SU-DHL-6 (cell line): ENCODE measurements around the gene LYZL6.

ENCODE experiments used
- H2AFZ ChIP-seq: fragments of 200-600 bp; sonication (generic); 2 replicates; pipeline ENCODE4 v1.6.1; 2014; ENCODE audit warnings: low read depth, mild to moderate bottlenecking, moderate library complexity, mixed read lengths, antibody characterized with exemption, low read length; ENCODE audit not compliant: severe bottlenecking
- H3F3A ChIP-seq: fragments of 200-600 bp; shearing (Covaris generic); 2 replicates; pipeline ENCODE4 v1.6.0; 2016; ENCODE audit warnings: antibody characterized with exemption, mild to moderate bottlenecking; ENCODE audit not compliant: insufficient read depth
- H3K27ac ChIP-seq: fragments of 200-600 bp; sonication (generic); 2 replicates; pipeline ENCODE4 v1.5.1; 2016; ENCODE audit warnings: low read depth, mild to moderate bottlenecking, low read length, moderate library complexity, mixed read lengths
- H3K27me3 ChIP-seq: fragments of 200-600 bp; sonication (generic), shearing (Covaris generic); 2 replicates; pipeline ENCODE4 v1.6.0; 2014; ENCODE audit warnings: mild to moderate bottlenecking, low read length
- H3K36me3 ChIP-seq: fragments of 200-600 bp; sonication (generic); 2 replicates; pipeline ENCODE4 v1.6.1; 2014; ENCODE audit warnings: mild to moderate bottlenecking, low read length, mixed read lengths
- H3K4me2 ChIP-seq: fragments of 300-600, 200-600 bp; shearing (Covaris generic), sonication (generic); 2 replicates; pipeline ENCODE4 v1.6.0; 2014; ENCODE audit warnings: low read length, low read depth, mild to moderate bottlenecking; ENCODE audit not compliant: poor library complexity, severe bottlenecking
- H3K4me3 ChIP-seq: fragments of 200-600 bp; sonication (generic); 2 replicates; pipeline ENCODE4 v1.5.1; 2014; ENCODE audit warnings: antibody characterized with exemption, low read length, mild to moderate bottlenecking, mixed read lengths; ENCODE audit not compliant: insufficient read depth, poor library complexity, severe bottlenecking
- H3K79me2 ChIP-seq: fragments of 200-600 bp; sonication (generic); 2 replicates; pipeline ENCODE4 v1.6.1; 2014; ENCODE audit warnings: mild to moderate bottlenecking, low read length, moderate library complexity; ENCODE audit not compliant: insufficient read depth
- H3K9ac ChIP-seq: fragments of 200-600 bp; sonication (generic); 2 replicates; pipeline ENCODE4 v1.7.0; 2014; ENCODE audit warnings: mild to moderate bottlenecking, low read length
- H3K9me2 ChIP-seq: fragments of 200-600 bp; sonication (generic); replicated peaks from 2 replicates; pipeline ENCODE4 v1.6.1; 2014; ENCODE audit warnings: low read length; ENCODE audit not compliant: insufficient read depth
- H3K9me3 ChIP-seq: fragments of 200-600 bp; sonication (generic); 2 replicates; pipeline ENCODE4 v1.6.1; 2014; ENCODE audit warnings: low read length, mixed read lengths; ENCODE audit not compliant: insufficient read depth
- H4K20me1 ChIP-seq: fragments of 200-600 bp; sonication (generic); 2 replicates; pipeline ENCODE4 v1.6.1; 2014; ENCODE audit warnings: low read depth, mild to moderate bottlenecking, antibody characterized with exemption, low read length, moderate library complexity, mixed read lengths
- CTCF ChIP-seq: fragments of 200-600 bp; sonication (generic); IDR thresholded peaks from one replicate; pipeline ENCODE4 v1.5.1; 2017; ENCODE audit warnings: antibody characterized with exemption, mild to moderate bottlenecking, low read length, moderate library complexity; ENCODE audit not compliant: insufficient read depth, poor library complexity, severe bottlenecking
- EZH2phosphoT487 ChIP-seq: fragments of 200-600 bp; sonication (generic), shearing (Covaris generic); conservative IDR thresholded peaks from 2 replicates; pipeline ENCODE4 v1.6.1; 2018; ENCODE audit warnings: mild to moderate bottlenecking, antibody characterized with exemption, low read length, moderate library complexity, mixed read lengths

The LYZL6 gene

GRCh38 chr17:35968520-35969054, 25.1 kb upstream of the LYZL6 start:
- Histone ChIP-seq H3K9me2 (no peaks in the 10 kb centered on the region), H3F3A (no peaks in the 10 kb centered on the region), H3K4me3 (no peak overlapping the region), H3K9me3 (no peaks in the 10 kb centered on the region), H3K79me2 (no peaks in the 10 kb centered on the region), H3K9ac (no peak overlapping the region), H3K4me2 (no peak overlapping the region), H4K20me1 (no peaks in the 10 kb centered on the region), H3K27ac (no peak overlapping the region), H3K27me3 (no peaks in the 10 kb centered on the region), H3K36me3 (no peaks in the 10 kb centered on the region), H2AFZ (no peak overlapping the region)
- TF ChIP-seq EZH2phosphoT487 (no peak), CTCF (no peak)

- H4K20me1 ChIP-seq = no peaks in the 10 kb centered on the region
- H3F3A ChIP-seq = no peaks in the 10 kb centered on the region
- H3K4me3 ChIP-seq = no peak overlapping the region
- H3K9me3 ChIP-seq = no peaks in the 10 kb centered on the region
- H3K27me3 ChIP-seq = no peaks in the 10 kb centered on the region
- H3K9ac ChIP-seq = no peak overlapping the region
- H3K36me3 ChIP-seq = no peaks in the 10 kb centered on the region
- H3K4me2 ChIP-seq = no peak overlapping the region
- TF ChIP-seq CTCF = no peak
- no peak for TF ChIP-seq EZH2phosphoT487
- H2AFZ ChIP-seq = no peak overlapping the region
- H3K27ac ChIP-seq = no peak overlapping the region
- no peaks in the 10 kb centered on the region for H3K79me2 ChIP-seq
- no peaks in the 10 kb centered on the region for H3K9me2 ChIP-seq
Measured at GRCh38 chr17:35965272-35965671, 21.8 kb upstream of the LYZL6 start.

GRCh38 chr17:35963663-35964062, 20.1 kb upstream of the LYZL6 start:
- no peaks in the 10 kb centered on the region for H3K9me2 ChIP-seq
- no peaks in the 10 kb centered on the region for H4K20me1 ChIP-seq
- no peaks in the 10 kb centered on the region for H3K36me3 ChIP-seq
- H3K79me2 ChIP-seq = no peaks in the 10 kb centered on the region
- no peaks in the 10 kb centered on the region for H3K9me3 ChIP-seq
- H3F3A ChIP-seq = no peaks in the 10 kb centered on the region
- H3K27me3 ChIP-seq = no peaks in the 10 kb centered on the region
- TF ChIP-seq EZH2phosphoT487 (no peak), CTCF (no peak)
- no peak overlapping the region for H3K4me3 ChIP-seq
- H3K27ac ChIP-seq = no peak overlapping the region
- no peak overlapping the region for H3K4me2 ChIP-seq
- no peak overlapping the region for H3K9ac ChIP-seq
- H2AFZ ChIP-seq = no peak overlapping the region

GRCh38 chr17:35953720-35954119, 10.2 kb upstream of the LYZL6 start:
- Histone ChIP-seq H3K27ac (no peak overlapping the region), H4K20me1 (no peaks in the 10 kb centered on the region), H3K9ac (no peak overlapping the region), H3K4me2 (no peak overlapping the region), H3K27me3 (no peaks in the 10 kb centered on the region), H3K9me2 (no peaks in the 10 kb centered on the region), H3K36me3 (no peaks in the 10 kb centered on the region), H3F3A (no peaks in the 10 kb centered on the region), H3K79me2 (no peaks in the 10 kb centered on the region), H3K9me3 (no peaks in the 10 kb centered on the region), H2AFZ (no peak overlapping the region), H3K4me3 (no peak overlapping the region)
- TF ChIP-seq EZH2phosphoT487 (no peak), CTCF (no peak)
